GM19372 (cell line): ENCODE measurements around the gene CUL9.

Source experiments
- ATAC-seq: cut with Tn5 transposase; IDR thresholded peaks from one replicate; pipeline ENCODE4 v1.9.1; 2021; ENCODE audit warnings: mild to moderate bottlenecking, low read depth, moderate library complexity; ENCODE audit not compliant: unreplicated experiment

CUL9 gene

DNA sequence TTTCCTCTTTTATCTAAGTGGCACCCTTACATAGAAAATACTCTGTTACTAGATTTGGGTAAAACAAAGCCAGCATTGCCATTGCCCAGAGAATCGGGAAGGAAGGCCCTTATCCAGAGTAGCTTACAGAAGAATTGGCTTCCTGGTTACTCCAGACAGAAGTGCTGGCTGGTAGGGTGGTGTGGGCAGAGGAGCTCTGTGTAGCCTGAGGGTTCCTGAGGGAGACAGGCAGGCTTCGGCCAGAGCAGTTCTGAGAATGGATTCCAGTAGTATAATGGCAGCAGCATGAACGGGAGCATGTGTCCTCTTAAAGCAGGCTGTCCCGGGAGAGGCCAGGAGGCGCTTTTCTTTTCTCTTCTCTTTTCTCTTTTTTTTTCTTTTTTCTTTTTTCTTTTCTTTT lies 11.9 kb downstream of the CUL9 start:
- ATAC-seq = no peak

DNA sequence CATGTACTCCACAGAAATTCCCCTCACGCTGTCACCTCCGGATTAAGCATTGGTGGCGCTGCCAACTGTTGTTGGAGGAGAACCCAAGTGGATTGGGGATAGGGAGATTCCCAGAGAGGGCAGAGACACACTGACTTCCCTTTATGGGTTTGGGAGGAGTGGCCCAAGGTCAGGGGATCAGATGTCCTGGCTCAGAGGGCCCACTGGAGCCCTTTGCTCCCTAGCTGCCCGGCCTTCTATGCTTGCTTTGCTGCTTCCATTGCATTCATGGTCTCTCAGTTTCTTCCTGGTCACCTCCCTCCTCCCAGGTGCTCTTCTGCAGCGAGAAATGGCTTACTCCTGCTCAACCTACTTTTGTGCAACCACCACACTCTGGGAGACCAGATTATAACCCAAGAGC lies 14.3 kb downstream of the CUL9 start:
- ATAC-seq = no peak

DNA sequence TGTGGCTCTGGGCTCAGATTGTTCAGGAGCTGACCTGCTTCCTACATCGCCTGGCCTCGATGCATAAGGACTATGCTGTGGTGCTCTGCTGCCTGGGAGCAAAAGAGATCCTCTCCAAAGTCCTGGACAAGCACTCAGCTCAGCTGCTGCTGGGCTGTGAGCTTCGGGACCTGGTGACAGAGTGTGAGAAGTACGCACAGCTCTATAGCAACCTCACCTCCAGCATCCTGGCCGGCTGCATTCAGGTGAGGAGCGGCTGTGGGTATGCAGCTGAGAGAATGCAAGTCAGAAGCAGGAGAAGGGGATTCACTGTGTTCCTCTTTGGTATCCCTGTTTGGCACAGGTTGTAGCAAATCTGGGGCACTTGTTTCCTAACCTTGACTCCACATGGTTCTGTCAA lies 17.9 kb downstream of the CUL9 start:
- ATAC-seq = no peak

DNA sequence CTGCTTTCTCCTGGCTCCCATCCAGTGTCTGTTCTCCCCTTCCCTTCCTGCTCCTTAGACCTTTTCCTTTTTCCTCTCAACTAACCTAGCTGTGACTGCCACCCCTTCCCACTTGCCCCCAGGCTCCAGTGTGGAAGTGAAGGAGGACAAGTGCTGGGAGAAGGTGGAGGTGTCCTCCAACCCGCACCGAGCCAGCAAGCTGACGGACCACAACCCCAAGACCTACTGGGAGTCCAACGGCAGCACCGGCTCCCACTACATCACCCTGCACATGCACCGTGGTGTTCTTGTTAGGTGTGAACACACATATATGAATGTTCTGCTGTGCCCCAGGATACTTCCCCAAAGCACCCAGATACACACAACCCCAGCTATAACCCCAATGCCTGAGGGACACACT lies 18.5 kb downstream of the CUL9 start:
- no peak for ATAC-seq

DNA sequence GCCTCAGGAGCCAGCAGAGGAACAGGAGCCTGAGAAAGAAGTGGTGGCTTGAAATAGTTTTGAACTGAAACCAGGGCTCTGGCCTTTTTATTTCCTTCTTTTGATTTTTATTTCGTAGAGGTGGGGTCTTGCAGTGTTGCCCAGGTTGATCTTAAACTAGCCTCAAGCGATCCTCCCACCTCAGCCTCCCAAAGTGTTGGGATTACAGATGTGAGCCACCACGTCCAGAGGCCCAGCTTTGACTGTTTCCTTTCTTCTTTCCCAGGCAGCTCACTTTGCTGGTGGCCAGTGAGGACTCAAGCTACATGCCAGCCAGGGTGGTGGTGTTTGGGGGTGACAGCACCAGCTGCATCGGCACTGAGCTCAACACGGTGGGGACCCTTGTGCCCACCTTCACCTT lies 20.5 kb downstream of the CUL9 start:
- ATAC-seq = no peak

DNA sequence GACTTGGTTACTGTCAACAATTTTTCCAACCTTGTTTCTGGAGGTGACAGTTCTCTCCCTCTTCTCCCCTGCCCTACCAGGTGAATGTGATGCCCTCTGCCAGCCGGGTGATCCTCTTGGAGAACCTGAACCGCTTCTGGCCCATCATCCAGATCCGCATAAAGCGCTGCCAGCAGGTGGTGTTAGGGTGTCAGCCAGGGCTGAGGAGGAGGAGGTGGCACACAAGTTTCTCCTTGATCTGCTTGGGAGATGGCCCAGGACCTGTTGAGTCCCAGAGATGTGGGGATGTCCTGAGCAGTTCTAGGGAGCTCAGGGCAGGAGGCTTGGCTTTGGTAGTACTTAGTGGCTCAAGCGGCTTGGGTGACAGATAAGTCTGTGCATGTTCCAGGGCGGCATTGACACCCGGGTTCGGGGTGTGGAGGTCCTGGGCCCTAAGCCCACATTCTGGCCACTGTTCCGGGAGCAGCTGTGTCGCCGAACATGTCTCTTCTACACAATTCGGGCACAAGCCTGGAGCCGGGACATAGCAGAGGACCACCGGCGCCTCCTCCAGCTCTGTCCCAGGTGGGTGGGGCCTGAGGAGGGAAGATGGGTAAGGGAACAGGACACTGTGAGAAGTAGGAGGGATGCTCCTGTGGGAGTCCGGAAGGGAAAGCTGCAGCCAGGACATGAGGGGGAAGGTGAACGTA lies 21.2 kb downstream of the CUL9 start:
- ATAC-seq = no peak

DNA sequence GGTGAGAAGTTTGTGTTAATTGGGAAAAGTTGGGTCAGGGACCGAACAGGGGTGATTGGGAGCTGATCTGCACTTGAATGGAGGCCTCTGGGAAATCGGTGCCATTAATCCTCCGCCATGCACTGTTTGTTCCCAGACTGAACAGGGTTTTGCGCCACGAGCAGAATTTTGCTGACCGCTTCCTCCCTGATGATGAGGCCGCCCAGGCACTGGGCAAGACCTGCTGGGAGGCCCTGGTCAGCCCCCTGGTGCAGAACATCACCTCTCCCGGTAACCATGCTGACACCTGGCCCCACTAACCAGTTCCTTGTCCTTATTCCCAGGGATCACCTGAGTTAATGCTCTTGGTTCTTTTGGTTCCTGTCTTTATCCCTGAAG lies 21.7 kb downstream of the CUL9 start:
- ATAC-seq = no peak

DNA sequence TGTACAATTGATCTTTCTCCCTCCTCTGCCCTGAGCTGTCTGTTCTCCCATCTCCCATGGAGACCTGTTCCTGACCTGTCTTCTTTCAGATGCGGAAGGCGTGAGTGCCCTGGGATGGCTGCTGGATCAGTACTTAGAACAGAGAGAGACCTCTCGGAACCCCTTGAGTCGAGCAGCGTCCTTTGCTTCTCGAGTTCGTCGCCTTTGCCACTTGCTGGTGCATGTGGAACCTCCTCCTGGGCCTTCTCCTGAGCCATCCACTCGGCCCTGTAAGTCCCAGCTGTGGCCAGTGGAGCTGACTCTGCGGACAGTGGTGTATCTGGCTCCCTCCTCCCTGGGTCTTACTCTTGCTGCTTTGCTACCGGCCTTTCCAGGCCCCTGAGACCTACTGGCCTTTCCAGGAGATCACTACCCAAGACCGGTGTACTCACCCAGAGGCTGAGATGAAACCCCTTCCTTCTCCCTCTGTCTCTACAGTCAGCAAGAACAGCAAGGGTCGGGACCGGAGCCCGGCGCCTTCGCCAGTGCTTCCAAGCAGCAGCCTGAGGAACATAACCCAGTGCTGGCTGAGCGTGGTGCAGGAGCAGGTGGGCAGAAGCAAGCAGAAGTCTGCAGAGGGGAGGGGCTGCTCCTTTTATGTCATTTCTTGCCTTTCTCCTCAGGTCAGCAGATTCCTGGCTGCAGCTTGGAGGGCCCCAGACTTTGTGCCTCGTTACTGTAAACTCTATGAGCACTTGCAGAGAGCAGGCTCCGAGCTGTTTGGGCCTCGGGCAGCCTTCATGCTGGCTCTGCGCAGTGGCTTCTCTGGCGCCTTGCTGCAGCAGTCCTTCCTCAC lies 22.5 kb downstream of the CUL9 start:
- no peak for ATAC-seq

DNA sequence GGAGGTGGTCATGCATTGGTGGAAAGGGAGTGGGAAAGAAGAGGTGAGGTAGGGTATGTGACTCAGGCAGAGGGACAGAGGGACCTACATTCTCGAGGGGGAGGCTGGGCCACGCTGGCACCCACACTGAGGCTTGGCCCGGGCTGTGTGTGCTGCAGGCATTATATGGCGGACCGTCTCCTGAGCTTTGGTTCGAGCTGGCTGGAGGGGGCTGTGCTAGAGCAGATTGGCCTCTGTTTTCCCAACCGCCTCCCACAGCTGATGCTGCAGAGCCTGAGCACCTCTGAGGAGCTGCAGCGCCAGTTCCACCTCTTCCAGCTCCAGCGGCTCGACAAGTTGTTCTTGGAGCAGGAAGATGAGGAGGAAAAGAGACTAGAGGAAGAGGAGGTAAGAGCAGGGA lies 23.9 kb downstream of the CUL9 start:
- no peak for ATAC-seq

DNA sequence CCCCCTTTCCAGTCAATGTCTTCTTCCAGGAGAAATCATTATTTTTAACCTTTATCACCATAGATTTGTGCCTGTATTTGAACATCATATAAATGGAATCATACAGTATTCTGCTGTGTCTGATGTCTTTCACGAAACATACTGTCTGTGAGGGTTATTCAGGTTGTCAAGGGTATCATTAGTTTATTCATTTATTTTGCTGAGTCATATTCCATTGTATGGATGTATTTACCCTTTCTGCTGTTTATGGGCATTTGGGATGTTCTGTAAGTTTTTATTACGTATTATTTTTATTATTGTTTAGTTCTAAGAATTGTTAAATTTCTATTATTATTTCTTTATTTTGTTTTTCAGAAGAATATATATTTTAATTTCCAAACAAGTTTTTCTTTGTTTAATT lies 25.3 kb downstream of the CUL9 start:
- no peak for ATAC-seq

DNA sequence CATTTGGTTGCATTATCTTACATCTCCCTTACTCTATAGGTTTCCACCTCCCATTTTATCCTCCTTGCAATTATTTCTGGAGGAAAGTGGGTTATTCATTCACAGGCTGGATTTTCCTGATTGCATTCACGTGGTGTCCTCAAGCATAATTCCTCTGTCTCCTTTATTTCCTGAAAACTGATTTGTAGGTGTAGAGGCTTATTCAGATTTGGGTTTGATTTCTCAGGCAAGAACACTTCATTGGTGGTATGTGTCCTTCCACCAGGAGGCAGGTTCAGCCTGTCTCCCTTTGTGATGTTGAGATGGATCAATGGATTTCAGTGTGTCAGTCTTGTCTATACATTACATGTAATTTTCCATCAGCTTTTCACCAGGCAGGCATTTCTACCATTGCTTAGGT lies 30.0 kb downstream of the CUL9 start:
- ATAC-seq = no peak

DNA sequence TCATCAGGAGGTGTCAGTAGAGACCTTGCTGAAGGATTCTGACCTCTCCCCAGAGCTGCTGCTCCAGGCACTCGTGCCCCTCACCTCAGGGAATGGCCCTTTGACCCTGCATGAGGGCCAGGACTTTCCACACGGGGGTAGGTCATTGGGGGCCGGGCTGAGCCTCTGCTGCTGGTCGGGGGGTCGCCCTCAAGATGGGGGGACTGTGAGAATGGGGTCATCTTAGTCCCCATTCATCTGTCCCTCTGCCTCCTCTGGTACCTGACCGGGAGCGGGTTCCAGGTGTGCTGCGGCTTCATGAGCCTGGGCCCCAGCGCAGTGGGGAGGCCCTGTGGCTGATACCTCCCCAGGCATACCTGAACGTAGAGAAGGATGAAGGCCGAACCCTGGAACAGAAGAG lies 31.4 kb downstream of the CUL9 start:
- no peak for ATAC-seq

DNA sequence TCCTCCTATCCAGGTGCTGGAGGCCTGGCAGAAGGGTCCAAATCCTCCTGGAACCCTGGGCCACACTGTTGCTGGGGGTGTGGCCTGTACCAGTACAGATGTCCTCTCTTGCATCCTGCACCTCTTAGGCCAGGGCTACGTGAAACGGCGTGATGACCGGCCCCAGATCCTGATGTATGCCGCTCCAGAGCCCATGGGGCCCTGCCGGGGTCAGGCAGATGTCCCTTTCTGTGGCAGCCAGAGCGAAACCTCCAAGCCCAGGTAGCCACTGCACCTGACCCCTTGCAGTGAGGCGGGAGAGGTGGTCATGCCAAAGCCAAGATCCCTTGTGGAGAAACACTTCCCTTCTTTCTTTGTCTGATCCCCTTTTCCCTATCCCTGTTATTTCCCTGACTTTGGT lies 33.1 kb downstream of the CUL9 start:
- ATAC-seq = no peak

DNA sequence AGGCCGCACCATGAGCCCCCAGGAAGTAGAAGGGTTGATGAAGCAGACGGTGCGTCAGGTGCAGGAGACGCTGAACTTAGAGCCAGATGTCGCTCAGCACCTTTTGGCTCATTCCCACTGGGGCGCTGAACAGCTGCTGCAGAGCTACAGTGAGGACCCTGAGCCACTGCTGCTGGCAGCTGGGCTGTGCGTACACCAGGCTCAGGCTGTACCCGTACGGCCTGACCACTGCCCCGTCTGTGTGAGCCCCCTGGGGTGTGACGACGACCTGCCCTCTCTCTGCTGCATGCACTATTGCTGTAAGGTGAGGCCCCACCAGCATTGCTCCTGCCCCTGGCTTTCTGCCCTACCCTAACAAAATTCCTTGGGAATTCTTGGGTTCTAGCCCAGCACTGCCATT lies 34.2 kb downstream of the CUL9 start:
- ATAC-seq = no peak

DNA sequence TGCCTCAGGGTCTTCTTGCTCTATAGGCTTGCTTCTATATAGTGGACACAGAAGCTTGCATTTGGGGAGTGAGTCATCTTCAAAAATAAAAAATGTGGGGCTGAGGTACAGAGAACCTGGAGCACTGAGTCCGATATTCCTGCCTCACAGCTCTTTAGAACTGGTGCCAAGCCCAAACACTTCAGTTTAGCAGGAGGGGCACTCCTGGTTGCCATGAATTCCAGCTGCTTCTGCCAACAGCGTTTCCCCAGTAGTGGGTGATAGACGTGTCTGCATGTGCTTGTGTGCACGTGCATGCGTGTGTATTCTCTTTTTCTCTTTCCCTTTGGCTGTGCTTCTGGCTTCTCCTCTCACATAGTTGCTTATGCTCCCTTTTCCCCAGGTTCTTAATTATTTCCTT lies 35.4 kb downstream of the CUL9 start:
- ATAC-seq = no peak

DNA sequence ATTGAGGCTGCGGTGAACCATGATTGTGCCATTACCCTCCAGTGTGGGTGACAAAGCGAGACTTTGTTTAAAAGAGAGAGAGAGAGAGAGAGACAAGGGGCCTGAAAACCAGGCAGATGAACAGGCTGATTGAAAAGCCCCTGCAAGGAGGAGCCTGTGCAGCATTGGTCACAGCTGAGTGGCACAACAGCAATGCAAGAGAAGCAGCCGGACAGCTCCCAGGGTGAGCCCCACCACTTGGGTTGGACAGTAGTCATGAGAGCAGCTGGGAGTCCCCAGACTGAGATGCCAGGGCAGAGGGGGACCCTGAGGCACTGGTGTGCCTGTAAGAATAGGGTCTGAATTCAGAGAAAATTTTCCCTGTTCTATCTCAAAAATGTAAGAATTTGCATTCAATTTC lies 37.1 kb downstream of the CUL9 start:
- no peak for ATAC-seq

DNA sequence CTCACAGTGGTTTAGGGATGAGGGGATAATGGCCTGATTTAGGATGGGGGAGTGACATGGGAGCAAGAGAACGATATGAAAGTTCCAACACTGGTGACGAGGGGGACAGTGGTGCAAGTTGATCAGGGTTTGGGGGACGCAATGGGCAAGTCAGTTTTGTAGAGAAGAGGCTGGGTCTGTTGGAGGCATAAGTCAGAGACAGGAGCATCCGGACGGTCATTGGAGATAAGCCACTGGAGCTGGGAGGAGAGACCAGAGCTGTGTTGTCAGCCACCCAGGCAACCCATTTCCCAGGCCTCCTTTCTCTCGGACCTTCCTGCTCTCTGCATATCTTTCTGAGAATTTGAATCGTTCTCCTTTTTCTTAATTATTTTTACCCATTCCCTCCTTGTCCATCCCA lies 37.8 kb downstream of the CUL9 start:
- ATAC-seq = no peak

DNA sequence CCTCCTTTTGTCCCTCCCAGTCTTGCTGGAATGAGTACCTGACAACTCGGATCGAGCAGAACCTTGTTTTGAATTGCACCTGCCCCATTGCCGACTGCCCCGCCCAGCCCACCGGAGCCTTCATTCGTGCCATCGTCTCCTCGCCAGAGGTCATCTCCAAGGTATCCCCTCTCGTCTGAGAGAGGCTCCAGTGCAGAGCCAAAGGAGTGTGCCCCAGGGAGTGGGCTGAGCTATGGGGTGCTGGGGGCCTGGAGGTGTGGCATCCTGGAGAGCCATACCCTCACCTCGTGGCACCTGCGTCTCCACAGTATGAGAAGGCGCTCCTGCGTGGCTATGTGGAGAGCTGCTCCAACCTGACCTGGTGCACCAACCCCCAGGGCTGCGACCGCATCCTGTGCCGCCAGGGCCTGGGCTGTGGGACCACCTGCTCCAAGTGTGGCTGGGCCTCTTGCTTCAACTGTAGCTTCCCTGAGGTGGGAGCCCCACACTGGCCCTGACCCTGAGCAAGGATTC lies 38.5 kb downstream of the CUL9 start:
- ATAC-seq = no peak

DNA sequence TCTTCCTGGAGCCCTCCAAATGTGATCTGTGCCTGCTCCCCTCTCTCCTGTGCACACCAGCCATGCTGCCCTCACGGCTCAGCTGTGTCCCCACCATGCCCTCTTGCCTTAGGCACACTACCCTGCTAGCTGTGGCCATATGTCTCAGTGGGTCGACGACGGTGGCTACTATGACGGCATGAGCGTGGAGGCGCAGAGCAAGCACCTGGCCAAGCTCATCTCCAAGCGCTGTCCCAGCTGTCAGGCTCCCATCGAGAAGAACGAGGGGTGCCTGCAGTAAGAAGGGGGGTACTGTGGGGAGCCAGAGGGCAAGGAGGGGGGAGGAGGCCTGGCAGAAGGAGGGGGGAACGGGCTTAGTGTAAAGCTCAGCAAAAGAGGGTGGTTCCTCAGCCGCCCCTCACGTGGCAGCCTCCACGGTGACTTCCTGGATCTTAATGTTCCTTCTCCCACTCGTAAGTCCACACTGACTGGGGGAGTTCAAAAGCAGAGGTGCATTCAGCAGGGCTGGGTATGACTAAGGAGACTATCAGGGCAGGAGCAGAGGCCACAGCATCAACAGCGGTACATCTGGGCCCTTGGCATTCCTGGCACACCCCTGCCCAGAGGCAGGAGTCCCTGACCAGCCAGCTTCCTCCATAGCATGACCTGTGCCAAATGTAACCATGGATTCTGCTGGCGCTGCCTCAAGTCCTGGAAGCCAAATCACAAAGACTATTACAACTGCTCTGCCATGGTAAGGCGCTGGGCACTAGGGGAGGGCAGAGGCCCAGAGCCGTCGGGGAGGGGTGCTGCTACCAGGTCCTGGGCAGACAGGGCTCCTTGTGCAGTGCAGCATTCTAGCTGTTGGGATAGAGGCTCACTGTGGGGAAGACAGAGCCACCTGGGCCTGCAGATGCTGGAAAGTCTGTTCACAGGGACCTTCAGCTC lies 39.3 kb downstream of the CUL9 start:
- no peak for ATAC-seq

DNA sequence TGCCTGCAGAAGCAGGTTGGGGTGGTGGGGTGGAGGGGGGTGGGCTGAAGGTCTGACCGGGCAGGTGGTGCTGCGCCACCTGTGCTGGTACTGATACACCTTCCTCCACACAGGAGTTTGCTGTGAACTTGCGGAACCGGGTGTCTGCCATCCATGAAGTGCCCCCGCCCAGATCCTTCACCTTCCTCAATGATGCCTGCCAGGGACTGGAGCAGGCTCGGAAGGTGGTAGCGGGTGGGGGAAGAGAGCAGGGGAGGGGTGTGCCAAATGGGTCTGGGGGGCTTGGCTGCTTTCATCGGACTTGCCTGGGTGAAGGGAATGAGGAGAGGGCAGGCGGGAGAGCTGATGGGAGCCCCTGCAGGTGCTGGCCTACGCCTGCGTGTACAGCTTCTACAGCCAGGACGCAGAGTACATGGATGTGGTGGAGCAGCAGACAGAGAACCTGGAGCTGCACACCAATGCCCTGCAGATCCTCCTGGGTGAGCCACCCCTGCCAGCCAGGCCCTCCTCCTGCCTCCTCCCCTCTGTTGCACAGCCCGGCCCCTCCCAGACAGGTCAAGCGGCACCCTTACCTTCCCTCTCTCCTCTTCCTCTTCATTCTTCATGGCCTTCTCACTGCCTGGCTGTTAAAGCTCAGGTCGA lies 40.5 kb downstream of the CUL9 start:
- no peak for ATAC-seq

DNA sequence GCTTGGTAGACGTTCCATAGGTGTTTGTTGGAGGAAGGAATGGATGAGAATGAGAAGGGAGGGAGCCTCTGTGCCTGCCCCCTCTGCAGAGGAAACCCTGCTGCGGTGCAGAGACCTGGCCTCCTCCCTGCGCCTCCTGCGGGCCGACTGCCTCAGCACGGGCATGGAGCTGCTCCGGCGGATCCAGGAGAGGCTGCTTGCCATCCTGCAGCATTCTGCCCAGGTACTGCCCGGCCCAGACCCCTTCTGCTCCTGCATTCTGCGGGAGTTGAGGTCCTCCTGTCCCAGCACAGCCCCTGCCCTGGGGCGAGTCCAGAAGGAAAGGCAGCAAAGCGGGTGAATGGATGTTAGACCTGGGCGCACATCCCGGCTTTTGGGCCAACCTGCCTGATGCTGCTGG lies 41.2 kb downstream of the CUL9 start:
- no peak for ATAC-seq
